IPS-18c (cell line): ENCODE data around the gene ACVR1B.

Source experiments
- H3K4me3 ChIP-seq: 2 replicates; pipeline ENCODE4 v1.7.0; 2013; ENCODE audit warnings: low read depth, mild to moderate bottlenecking, low read length, moderate library complexity; ENCODE audit not compliant: insufficient read depth
- H3K9me3 ChIP-seq: one replicate; pipeline ENCODE4 v1.6.1; 2013; ENCODE audit warnings: mild to moderate bottlenecking, low read length, moderate library complexity; ENCODE audit not compliant: control insufficient read depth, insufficient read depth

The ACVR1B gene

DNA sequence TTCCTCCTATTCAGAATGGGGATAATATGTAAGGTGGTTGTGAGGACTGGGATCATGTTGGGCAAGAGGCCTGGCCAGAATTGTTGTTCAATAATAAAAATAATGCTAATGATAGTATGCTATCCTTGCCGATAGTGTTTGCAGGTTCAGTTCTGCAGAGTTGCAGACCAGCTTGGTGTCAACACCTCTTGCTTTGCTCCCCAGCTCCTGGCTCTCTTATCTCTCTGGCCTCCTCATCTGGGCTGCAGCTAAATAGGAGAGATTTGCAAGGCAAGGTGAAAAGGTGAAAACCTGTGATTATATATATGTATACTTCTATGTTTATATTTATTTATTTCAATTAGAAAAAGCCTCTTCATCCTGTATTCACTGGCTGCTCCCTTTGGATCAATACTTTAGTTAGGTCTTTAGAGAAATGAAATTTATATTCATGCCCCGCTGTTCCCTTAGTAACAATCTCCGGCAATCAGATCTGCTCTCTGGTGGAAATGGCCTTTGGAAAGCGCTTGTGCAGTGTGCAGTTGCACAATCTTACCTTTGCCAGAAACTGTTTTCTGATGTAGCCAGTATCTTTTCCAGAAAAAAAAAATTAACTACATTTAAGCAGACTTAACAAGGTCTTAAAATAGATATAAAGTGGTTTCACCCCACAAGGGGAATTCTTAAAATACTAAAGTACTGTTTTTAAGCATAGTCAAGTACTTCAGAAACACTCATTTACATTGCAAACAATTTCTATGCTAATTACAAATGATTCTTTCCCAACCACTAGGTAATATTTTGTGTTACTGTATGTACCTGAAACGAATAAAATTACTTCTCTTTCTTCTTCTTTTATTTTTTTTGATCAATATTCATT, 19.1 kb upstream of the ACVR1B start:
- H3K9me3 ChIP-seq = no peaks in the 10 kb centered on the region
- no peak overlapping the region for H3K4me3 ChIP-seq

DNA sequence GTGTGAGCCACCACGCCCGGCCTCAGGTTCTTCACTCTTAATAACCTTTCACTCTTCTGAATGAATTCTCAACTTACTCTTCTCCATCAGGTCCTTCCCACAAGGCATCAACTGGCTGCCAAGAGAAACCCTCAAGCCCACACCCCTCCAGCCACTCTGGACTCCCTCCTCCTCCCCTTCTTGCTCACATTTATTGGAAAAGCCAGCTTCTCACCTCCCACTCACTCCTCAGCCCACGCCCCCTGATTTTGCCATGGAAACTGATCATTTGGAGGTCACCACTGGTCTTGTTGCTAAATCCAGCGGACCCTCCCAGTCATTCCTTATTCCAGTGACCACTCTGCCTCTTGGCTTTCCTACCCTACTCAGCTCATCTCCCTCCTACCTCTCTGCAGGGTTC, 17.4 kb upstream of the ACVR1B start:
- no peak overlapping the region for H3K4me3 ChIP-seq

DNA sequence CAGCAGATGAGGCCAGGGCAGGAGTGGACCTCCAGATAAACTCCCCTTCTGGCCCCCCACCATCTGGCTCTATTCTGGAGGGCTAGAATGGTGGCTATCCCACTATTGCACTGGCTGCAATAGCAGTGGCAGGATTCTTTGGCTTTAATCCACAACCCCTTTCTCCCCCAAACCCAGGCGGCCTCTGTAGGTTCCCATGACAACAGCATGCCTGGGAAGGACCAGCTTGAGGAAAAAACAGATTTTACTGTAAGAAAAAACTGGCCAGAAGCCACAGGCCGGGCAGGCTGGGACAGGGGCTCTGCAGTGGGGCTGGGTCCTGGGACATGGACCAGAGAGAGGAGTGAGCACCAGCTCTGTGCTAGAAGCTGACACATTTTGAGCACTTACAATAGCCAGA, 13.6 kb upstream of the ACVR1B start:
- Histone ChIP-seq H3K4me3 (no peak overlapping the region), H3K9me3 (no peaks in the 10 kb centered on the region)

More for the DNA sequence above, 17.4 kb upstream of the ACVR1B start:
- no peaks in the 10 kb centered on the region for H3K9me3 ChIP-seq

DNA sequence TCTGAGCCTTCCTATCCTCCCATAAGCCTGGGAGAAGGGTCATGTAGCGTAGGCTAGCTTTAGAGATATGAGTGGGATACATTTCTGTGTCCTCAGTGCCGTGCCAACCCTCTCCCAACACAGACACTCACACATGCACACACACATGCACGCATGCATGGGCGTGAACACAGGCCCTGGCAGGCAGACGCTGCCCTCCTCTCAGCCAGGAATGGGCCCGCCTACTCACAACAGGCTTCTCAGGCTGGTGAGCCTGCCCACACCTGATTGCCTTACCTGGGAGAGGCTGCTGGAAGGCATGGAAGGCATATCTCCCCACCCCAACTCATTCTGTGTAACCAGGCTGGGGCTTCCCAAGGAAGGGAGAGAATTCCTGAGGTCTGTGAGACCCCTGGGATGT, 12.8 kb upstream of the ACVR1B start:
- Histone ChIP-seq H3K4me3 (no peak overlapping the region), H3K9me3 (no peaks in the 10 kb centered on the region)

DNA sequence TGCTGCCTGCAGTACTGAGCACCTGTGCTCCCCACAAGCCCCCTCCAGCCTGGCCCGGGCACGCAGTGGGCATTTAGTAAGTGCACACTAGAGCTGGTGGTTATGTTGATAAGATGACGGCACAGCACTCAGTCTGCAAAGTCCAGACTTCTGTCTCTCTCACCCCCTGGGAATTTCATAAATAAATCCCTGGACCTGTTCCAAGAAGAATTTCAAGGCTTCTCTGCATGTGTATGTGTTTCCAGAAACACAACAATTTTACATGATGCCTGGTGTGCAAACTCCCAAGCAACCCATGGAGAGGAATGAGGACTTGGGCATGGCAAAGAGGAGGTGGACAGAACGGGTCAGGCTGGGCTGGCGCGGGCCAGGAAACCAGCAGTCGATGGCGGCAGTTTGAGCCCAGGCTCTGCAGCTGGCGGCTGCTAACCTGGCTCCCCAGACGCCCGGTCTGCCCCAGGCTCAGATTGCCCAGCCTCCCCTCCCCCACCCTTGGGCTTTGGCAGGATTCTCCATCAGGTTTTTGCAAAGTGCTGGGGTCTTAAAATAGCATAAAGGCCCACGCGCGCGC, 10.4 kb upstream of the ACVR1B start:
- H3K9me3 ChIP-seq = no peaks in the 10 kb centered on the region
- no peak overlapping the region for H3K4me3 ChIP-seq

DNA sequence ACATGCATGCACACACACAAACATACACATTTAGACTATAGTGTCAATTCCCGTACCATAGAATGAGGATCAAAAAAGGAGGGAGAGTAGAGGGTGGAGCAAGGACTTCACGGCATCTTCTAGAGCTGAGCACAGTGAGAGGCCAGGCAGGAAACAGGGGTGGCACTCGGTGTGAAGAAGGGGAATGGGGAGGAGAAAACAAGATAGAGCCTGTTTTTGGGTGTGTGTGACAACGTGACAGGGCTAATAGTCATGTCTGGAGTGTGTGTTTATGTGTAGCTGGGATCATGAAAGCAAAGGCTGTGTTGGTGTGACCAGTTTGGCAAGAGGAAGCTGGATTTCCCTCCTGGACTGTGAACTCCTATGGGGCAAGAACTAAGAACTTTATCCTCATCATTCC, 9.9 kb upstream of the ACVR1B start:
- Histone ChIP-seq H3K4me3 (no peak overlapping the region), H3K9me3 (no peaks in the 10 kb centered on the region)

DNA sequence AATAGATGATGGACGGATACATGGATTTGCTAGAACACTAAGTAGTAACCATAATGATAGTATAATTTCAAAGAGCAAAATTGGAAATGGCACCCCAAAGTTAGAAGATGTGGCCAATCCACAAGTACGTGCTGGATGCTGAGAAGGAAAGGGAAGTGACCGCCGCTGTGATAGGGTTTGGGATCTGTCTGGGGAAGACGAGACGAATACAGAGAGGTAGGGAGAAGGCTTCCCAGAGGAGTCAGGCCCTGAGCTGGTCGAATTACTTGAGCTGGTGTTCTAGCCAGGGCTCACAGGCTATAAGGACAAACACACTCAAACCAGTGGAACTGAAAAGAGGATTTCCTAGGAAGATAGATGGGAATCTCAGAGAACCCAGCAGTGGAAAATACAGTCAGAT, 9.4 kb upstream of the ACVR1B start:
- H3K9me3 ChIP-seq = no peaks in the 10 kb centered on the region
- no peak overlapping the region for H3K4me3 ChIP-seq

DNA sequence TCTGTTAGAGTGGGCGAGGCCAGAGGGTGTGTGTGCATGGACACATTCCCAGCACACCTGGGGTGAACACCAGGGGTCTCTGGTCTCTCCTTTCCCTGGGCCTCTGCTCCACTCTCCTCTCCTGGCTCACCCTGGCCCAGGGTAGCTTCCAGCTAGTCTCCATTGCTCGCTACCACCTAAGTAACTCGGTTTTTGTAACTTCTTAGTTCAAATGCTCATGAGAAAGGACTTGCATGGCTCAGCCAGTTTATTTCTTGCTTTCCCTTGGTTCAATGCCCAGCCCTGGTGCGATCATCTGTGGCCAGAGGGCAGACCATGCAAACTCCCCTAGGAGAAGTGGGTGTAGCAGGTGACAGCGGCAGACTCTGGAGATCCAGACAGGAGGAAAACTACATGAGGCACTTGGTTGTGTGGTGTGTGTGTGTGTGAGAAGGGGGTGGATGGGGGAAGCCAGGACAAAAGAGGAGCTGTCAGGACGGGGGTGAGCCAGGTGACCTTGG, 8.9 kb upstream of the ACVR1B start:
- H3K9me3 ChIP-seq = no peaks in the 10 kb centered on the region
- no peak overlapping the region for H3K4me3 ChIP-seq

DNA sequence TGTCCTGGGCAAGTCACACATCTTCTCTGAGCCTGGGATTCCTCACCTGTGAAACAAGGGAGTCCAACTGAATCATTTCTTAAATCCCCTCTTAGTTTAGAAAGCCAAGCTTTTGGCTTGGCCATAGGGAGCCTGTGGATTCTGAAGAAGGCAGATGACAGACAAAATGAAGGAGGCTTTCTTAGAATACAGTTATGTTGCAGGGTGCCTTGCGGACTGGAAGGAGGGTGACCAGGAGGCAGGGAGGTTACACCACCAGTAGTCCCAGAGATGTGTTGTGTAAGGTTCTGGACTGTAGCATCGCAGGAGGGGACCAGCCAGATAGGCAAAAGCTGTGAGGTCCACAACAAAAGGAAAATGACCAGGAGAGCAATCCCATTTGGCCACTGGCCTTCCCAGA, 8.2 kb upstream of the ACVR1B start:
- Histone ChIP-seq H3K4me3 (no peak overlapping the region), H3K9me3 (no peaks in the 10 kb centered on the region)

DNA sequence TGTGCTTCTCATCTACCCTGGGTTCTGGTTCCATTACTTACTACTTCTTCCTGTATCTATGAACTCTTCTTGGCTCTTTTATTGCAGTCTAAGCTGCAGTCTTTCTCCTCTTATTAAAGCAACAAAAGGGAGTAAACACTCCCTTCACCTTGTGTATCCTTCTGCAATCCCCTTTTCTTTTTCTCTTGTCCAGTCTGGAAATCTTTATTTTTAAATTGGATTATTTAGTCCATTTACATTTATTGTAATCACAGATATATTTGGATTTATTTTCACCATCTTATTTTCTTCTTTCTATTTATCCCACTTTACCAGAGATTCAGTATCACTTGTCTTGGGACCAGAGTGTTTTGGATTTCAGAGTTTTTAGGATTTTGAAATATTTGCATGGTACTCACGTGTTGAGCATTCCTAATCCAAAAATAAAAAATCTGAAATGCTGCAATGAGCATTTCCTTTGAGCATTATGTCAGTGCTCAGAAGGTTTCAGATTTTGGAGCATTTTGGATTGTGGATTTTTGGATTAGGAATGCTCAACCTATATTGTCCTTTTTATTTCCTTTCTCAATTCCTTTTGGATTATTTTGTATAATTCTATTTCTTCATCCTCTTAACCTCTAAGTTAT, 6.8 kb upstream of the ACVR1B start:
- H3K4me3 ChIP-seq = no peak overlapping the region
- H3K9me3 ChIP-seq = no peaks in the 10 kb centered on the region

DNA sequence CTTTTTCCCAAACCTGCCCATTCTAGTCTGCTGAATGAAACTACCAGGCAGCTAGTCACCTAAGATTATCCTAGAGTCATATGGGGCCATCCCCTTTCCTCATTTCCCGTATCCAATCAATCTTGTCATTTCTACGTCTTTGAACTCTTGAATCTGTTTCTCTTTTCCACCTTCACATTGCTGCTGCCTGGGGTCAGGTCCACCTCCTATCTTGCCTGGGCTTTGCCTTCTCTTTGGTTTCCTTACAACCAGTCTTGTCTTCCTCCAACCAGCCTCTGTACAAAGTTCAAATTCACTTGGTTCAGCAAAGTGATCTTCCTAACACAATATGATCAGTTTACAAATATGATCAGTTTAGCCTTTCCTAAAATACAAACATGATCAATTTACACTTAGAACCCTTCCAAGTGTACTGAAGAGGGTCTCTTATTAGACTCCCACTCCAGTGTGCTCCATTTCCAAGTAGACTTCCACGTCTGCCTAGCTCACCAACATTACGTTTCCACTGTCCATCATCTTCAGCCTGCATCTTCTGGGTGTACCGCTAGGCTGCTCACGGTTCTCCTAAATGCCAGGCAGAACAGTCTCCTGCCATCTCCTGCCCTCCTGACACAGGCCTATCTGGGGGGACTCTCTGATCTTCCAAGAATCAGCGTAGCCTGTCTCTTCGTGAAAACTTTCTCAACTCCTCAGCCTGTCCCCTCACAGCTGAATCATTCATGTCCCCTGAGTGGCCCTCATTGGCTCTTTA, 4.1 kb upstream of the ACVR1B start:
- no peaks in the 10 kb centered on the region for H3K9me3 ChIP-seq

DNA sequence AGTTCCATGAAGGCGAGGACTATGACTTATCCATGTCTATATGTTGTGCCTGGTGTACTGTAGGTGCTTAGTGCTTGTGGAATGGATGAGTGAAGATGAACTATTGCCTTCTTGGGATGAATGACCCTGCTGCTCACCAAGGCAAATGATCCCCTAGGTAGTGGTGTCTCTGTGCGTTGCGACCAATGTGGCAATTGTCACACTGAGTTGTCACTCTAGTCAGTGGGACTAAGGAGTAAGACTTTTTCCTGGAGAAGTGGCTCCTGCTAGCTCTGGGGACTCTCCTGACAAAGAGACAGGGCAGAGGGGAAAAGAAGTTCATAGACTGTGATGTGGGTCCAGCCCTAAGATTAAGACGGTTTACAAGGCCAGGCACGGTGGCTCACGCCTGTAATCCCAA, 3.4 kb upstream of the ACVR1B start:
- Histone ChIP-seq H3K4me3 (no peak overlapping the region), H3K9me3 (no peaks in the 10 kb centered on the region)

More for the DNA sequence above, 4.1 kb upstream of the ACVR1B start:
- no peak overlapping the region for H3K4me3 ChIP-seq

DNA sequence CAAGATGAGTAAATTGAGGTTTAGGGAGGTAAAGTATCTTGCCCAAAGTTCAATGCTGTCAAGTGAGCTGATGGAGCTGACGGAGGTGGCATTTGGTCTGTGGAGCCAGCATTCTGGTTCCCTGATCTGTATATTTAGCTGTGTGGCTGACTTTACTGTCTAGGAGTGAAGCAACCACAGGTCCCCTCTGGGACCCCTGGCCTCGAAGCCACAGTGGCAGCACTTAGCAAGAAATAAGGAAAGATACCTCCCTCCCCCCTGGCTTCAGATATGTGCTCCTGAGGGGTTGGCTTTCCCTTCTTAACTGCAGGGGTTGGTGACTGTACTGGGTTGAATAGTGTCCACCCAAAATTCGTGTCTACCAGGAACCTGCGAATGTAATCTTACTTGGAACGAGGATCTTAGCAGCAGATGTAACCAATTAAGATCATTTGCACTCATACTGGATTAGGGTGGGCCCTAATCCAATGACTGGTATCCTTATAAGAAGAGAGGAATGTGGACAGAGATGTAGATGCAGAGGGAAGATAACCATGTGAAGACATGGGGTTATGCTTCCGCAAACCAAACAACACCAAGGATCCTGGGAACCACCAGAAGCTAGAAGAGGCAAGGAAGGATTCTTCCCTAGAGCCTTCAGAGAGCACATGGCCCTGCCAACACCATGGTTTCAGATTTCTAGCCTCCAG, 2.0 kb upstream of the ACVR1B start:
- H3K4me3 ChIP-seq = no peak overlapping the region

DNA sequence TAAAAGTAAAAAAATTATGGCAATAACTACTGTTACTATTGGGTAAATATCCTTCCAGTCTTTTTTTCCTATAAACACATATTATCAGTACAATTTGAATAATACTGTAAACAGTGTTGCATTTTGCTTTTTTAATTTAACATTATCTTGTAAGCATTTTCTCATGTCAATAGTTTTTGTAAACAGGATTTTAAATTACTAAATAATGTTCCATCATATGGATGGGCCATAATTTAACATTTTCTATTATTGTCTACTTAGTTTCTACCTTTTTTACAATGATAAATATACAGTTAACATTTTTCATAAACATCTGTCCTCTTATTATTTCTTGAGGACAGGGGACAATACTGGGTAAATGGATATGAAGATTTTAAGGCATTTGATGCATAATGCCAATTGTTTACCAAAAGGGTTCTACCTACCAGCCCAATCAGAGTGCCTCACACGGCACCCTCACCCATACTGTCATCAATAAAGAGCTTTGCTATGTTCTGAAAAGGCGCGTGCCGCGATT, 759 bp upstream of the ACVR1B start:
- peak overlapping the region; percentile 38; the same call in 1 of the 2 replicates for H3K4me3 ChIP-seq
- no peaks in the 10 kb centered on the region for H3K9me3 ChIP-seq

More for the DNA sequence above, 2.0 kb upstream of the ACVR1B start:
- H3K9me3 ChIP-seq = no peaks in the 10 kb centered on the region

DNA sequence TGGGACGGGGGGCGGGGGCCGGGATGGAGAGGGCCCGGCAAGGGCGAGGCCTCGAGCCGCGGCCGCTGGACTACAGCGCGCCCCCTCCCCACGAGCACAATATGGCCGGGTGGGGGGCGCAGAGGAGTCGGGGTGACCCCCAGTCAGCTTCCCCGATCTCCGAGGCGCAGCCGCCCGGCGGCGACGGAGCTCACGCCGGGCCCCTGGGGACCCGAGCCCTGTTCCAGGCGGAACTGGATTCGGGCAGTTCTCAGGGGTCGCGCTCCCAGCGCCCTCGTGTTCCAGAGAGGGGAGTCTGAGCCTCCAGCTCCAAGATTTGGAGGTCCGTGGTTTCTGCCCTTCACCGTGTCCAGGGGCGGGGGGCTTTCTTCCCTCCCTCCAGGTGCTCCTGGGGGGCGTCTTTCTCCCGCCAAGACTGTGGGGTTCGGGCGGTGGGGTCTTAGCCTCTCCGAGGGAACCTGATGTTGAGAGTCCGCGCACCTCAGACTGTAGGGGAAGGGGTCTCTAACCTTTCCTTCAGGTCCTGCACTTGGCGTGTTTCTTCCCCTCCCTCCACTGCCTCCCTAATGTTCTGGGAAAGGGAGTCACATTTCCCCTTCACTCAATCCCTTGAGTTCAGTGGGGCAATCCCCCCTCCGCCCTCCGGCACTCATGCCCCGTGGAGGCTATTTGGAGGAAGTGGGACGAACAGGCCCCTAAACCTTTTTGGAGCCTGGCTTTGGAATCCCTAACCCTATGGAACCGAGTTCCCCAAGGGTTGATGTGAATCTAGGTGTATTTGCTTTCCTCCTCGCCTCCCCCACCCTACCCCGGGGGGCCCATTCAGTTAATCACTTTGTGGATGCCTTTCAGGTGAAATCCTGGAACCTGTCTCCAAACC, 584 bp downstream of the ACVR1B start:
- H3K4me3 ChIP-seq = peak overlapping the region; percentile 85

DNA sequence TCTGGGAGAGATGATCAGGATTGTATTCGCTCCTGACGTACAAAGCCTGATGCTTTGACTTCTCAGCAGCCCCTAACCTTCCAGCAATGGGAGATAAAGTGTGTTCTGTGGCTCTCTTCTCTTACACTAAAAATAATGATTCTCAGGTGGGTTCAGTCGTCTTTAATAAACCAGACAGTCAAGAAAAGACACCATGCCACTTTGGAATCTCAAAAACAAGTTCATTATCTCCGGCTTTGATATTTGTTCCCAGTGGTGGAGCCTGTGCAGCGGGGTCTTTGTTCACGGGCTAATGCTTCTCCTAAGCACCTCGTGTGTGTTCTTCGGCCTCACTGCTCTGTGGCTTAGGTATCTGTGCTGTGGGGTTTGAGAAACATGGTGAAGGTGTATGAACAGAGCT, 1.6 kb downstream of the ACVR1B start:
- peak overlapping the region; percentile 85; the same call in 1 of the 2 replicates for H3K4me3 ChIP-seq
- H3K9me3 ChIP-seq = no peaks in the 10 kb centered on the region

More for the DNA sequence above, 584 bp downstream of the ACVR1B start:
- no peaks in the 10 kb centered on the region for H3K9me3 ChIP-seq
